ENCODE data around the gene NT5C1A.
A peak's percentile ranks its signal among the peaks of the same experiment; 100 is the strongest.

The NT5C1A gene

DNA sequence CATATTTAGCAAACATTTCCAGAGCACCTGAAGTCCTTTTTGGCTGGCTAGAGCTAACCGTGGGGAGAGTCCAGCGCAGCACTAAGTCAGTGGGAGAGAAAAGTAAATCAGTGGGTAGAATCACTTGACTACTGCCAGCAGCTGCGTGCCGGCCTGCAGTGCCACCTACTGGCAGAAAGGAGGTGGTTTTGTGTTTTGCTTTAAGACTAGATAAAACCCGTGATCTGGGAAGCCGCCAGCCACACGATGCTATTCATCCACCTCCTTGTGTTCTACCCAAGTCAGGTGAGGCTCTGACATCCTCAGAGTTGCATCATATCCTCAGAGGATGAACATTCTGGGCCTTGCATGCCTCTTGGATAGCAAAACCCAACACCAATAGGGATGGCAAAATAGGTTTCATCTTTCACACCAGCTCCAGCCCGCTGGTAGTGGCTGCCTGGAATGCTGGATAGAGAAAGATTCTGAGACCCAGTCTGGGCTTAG lies 18.3 kb downstream of the NT5C1A start:
- CTCF ChIA-PET: interaction anchor here (0.5 to 1.9 kb wide), 11 partner anchors 8 to 1727 kb away, joined by 3 to 22 read pairs (median 3); partner anchors contain the start of gene HEYL
- POLR2A ChIA-PET: interaction anchor here (0.6 kb wide), 1 partner anchor 15 kb away, joined by 3 read pairs; the partner anchor contains the start of gene HEYL
- peak; percentile 72 for DNase-seq (ENCODE audit: extremely low spot score)
- TF ChIP-seq ELF4 (IDR thresholded peaks at IDR 0.05) (no peak), CTBP1 (IDR thresholded peaks at IDR 0.05; ENCODE audit: borderline replicate concordance) (no peak), SUZ12 (IDR thresholded peaks at IDR 0.05) (no peak), FOXM1 (IDR thresholded peaks at IDR 0.05; ENCODE audit: borderline replicate concordance) (no peak), LEF1 (IDR thresholded peaks at IDR 0.05; ENCODE audit: borderline replicate concordance) (no peak), FOXK2 (IDR thresholded peaks at IDR 0.05) (no peak), L3MBTL2 (conservative IDR thresholded peaks at IDR 0.05) (no peak), TARDBP (IDR thresholded peaks at IDR 0.05) (no peak), ARNT (IDR thresholded peaks at IDR 0.05) (no peak), NFRKB (IDR thresholded peaks at IDR 0.05) (no peak), SP1 (IDR thresholded peaks at IDR 0.05) (no peak), ZNF384 (IDR thresholded peaks at IDR 0.05) (no peak), BHLHE40 (IDR thresholded peaks at IDR 0.05; ENCODE audit: borderline replicate concordance) (no peak), FOXA1 (IDR thresholded peaks at IDR 0.05) (no peak)
- TF ChIP-seq, protein P1, sequence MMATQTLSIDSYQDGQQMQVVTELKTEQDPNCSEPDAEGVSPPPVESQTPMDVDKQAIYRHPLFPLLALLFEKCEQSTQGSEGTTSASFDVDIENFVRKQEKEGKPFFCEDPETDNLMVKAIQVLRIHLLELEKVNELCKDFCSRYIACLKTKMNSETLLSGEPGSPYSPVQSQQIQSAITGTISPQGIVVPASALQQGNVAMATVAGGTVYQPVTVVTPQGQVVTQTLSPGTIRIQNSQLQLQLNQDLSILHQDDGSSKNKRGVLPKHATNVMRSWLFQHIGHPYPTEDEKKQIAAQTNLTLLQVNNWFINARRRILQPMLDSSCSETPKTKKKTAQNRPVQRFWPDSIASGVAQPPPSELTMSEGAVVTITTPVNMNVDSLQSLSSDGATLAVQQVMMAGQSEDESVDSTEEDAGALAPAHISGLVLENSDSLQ (IDR thresholded peaks at IDR 0.05): no peak

DNA sequence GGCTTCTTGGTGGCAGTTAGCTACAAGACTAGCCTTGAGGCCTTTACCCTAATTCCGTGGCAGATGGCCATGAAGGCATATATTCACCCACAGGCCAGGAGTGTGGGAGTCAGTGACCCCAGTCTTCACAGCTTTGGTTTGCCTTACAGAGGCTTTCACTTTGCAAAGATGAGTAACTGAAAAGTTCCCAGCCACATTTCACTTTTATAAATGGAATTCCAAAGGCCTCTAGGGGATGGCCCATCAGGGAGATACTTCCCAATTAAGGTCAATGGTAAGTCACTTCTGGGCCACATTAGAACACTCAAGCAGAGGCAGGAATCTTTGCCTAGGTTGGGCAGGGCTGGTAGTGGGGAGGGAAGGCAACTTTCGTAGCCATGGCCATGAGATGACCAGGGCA lies 19.4 kb downstream of the NT5C1A start:
- ChIA-PET POLR2A (interaction anchor here (0.8 kb wide), 1 partner anchor 18 kb away, joined by 3 read pairs; no protein-coding TSS in a partner anchor), CTCF (interaction anchor here (0.8 to 1.0 kb wide), 2 partner anchors 42 to 46 kb away, joined by 3 to 5 read pairs; no protein-coding TSS in a partner anchor)
- TF ChIP-seq FOXM1 (IDR thresholded peaks at IDR 0.05; ENCODE audit: borderline replicate concordance): no peak
- no peak for TF ChIP-seq BHLHE40 (IDR thresholded peaks at IDR 0.05; ENCODE audit: borderline replicate concordance)
- TF ChIP-seq, protein P1 (IDR thresholded peaks at IDR 0.05): no peak
- TF ChIP-seq TARDBP (IDR thresholded peaks at IDR 0.05): no peak
- no peak for TF ChIP-seq SP1 (IDR thresholded peaks at IDR 0.05)
- no peak for TF ChIP-seq ELF4 (IDR thresholded peaks at IDR 0.05)
- TF ChIP-seq ZNF384 (IDR thresholded peaks at IDR 0.05): no peak
- TF ChIP-seq SUZ12 (IDR thresholded peaks at IDR 0.05): no peak
- no peak for TF ChIP-seq LEF1 (IDR thresholded peaks at IDR 0.05; ENCODE audit: borderline replicate concordance)
- no peak for TF ChIP-seq FOXA1 (IDR thresholded peaks at IDR 0.05)
- TF ChIP-seq ARNT (IDR thresholded peaks at IDR 0.05): no peak
- DNase-seq (ENCODE audit: extremely low spot score): no peak

DNA sequence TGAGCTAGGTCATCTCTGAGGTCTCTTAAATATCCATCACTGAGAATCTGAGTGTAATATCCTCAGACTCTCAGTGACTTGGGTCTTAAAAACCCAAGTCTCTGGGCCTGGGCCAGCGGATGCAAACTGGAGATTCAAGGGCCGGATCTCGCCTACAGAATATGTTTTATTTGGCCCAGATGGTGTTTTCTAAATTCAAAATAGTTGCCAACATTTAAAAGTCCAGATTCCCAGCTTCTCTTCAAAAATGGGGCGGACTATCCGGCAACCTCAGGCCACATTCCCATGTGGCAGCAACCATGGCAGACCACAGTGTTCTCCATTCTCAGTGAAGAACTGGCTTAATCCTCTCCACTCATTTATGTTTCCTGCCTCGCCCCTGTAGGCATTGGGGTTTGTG lies 19.8 kb downstream of the NT5C1A start:
- DNase-seq (ENCODE audit: extremely low spot score): no peak
- ChIA-PET POLR2A (interaction anchor here (0.8 kb wide), 1 partner anchor 18 kb away, joined by 3 read pairs; no protein-coding TSS in a partner anchor), CTCF (interaction anchor here (0.5 to 1.0 kb wide), 3 partner anchors 42 to 91 kb away, joined by 3 to 5 read pairs (median 3); no protein-coding TSS in a partner anchor)
- TF ChIP-seq ARNT (IDR thresholded peaks at IDR 0.05) (no peak), SP1 (IDR thresholded peaks at IDR 0.05) (no peak), ZNF384 (IDR thresholded peaks at IDR 0.05) (no peak), NFRKB (IDR thresholded peaks at IDR 0.05) (no peak), LEF1 (IDR thresholded peaks at IDR 0.05; ENCODE audit: borderline replicate concordance) (no peak)

DNA sequence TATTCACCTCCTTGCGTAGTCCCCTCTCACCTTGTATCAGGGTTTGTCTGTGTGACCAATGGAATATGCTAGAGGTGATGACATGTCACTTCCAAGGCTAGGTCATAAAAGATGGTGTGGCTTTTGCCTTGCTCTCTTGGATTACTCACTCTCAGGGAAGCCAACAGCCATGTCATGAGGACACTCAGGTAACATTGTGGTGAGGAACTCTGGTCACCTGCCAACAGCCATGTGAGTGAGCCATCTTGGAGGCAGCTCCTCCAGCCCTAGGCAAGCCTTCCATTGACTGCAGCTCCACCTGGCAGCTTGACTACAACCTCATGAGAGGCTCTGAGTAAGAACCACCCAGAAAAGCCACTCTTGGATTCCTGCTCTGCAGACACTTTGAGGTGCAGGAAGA lies 21.5 kb downstream of the NT5C1A start:
- no peak for DNase-seq (ENCODE audit: extremely low spot score)
- POLR2A ChIA-PET: no interaction called here
- CTCF ChIA-PET: no interaction called here
- TF ChIP-seq FOXK2 (IDR thresholded peaks at IDR 0.05) (no peak), ARNT (IDR thresholded peaks at IDR 0.05) (no peak), ELF4 (IDR thresholded peaks at IDR 0.05) (no peak), HDGF (IDR thresholded peaks at IDR 0.05; ENCODE audit: borderline replicate concordance) (no peak), ZNF384 (IDR thresholded peaks at IDR 0.05) (no peak)

DNA sequence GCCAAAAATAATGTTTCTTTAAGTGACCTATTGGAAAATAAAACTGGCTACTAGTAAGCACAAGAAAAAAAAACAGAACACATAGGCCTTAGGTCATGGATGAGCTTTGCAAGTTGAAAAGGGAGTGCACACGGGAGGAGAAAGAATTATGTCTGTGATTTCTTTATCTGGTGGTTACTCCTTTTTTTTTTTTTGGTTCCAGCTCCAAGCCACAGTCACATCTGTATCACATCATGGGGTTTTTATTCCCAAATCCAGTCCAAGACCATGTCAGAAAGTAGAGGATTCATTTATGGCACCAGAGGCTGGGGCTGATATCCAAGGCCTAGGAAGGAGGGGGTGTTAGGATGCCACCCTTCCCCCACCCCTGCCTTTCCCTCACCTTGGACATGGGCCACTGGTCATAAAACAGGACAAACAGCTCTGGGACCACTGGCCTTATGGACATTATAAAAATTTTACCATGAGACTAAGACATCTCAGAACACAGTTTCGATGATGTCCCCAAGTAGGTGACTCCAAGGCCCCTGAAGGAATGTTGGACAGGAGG lies 22.2 kb downstream of the NT5C1A start:
- CTCF ChIA-PET: interaction anchor here (1.2 kb wide), 1 partner anchor 43 kb away, joined by 3 read pairs; no protein-coding TSS in a partner anchor
- POLR2A ChIA-PET: interaction anchor here (1.5 kb wide), 1 partner anchor 8 kb away, joined by 4 read pairs; no protein-coding TSS in a partner anchor
- no peak for TF ChIP-seq LEF1 (IDR thresholded peaks at IDR 0.05; ENCODE audit: borderline replicate concordance)
- TF ChIP-seq, protein P1 (IDR thresholded peaks at IDR 0.05): no peak
- TF ChIP-seq ARNT (IDR thresholded peaks at IDR 0.05): no peak
- TF ChIP-seq BHLHE40 (IDR thresholded peaks at IDR 0.05; ENCODE audit: borderline replicate concordance): no peak
- TF ChIP-seq TARDBP (IDR thresholded peaks at IDR 0.05): no peak
- no peak for TF ChIP-seq ZNF384 (IDR thresholded peaks at IDR 0.05)
- TF ChIP-seq SP1 (IDR thresholded peaks at IDR 0.05): no peak
- no peak for TF ChIP-seq ELF4 (IDR thresholded peaks at IDR 0.05)
- no peak for TF ChIP-seq CTBP1 (IDR thresholded peaks at IDR 0.05; ENCODE audit: borderline replicate concordance)
- no peak for TF ChIP-seq FOXK2 (IDR thresholded peaks at IDR 0.05)
- TF ChIP-seq HDGF (IDR thresholded peaks at IDR 0.05; ENCODE audit: borderline replicate concordance): no peak
- no peak for TF ChIP-seq L3MBTL2 (conservative IDR thresholded peaks at IDR 0.05)
- no peak for TF ChIP-seq FOXA1 (IDR thresholded peaks at IDR 0.05)
- no peak for TF ChIP-seq FOXM1 (IDR thresholded peaks at IDR 0.05; ENCODE audit: borderline replicate concordance)
- TF ChIP-seq SUZ12 (IDR thresholded peaks at IDR 0.05): no peak
- TF ChIP-seq NFRKB (IDR thresholded peaks at IDR 0.05): no peak
- DNase-seq (ENCODE audit: extremely low spot score): no peak

DNA sequence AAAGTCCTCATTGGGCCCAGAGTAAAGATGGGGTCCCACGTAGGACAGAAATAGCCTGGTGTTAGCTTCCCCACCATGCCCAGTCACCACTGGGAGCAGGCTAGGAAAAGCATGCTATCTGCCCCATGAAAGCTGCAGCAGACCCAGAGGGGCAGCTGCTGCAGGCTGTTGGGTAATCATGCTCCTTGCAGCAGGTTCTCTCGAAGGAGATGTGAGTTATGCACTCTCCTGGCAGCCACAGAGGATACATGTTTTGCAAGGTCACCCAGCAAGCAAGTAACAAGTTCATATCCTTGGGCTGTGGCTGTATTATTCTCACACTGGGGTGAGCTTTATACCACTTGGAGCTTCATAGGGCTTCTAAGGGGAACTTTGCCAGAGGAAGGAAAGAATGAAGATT lies 23.4 kb downstream of the NT5C1A start:
- POLR2A ChIA-PET: interaction anchor here (1.0 to 1.5 kb wide), 2 partner anchors 9 to 10 kb away, joined by 3 to 4 read pairs; no protein-coding TSS in a partner anchor
- no peak for DNase-seq (ENCODE audit: extremely low spot score)
- no peak for TF ChIP-seq FOXA1 (IDR thresholded peaks at IDR 0.05)
- no peak for TF ChIP-seq TARDBP (IDR thresholded peaks at IDR 0.05)
- no peak for TF ChIP-seq NFRKB (IDR thresholded peaks at IDR 0.05)
- no peak for TF ChIP-seq LEF1 (IDR thresholded peaks at IDR 0.05; ENCODE audit: borderline replicate concordance)
- no peak for TF ChIP-seq FOXM1 (IDR thresholded peaks at IDR 0.05; ENCODE audit: borderline replicate concordance)
- no peak for TF ChIP-seq FOXK2 (IDR thresholded peaks at IDR 0.05)
- TF ChIP-seq ARNT (IDR thresholded peaks at IDR 0.05): no peak
- no peak for TF ChIP-seq CTBP1 (IDR thresholded peaks at IDR 0.05; ENCODE audit: borderline replicate concordance)
- TF ChIP-seq SP1 (IDR thresholded peaks at IDR 0.05): no peak
- no peak for TF ChIP-seq SUZ12 (IDR thresholded peaks at IDR 0.05)
- TF ChIP-seq HDGF (IDR thresholded peaks at IDR 0.05; ENCODE audit: borderline replicate concordance): no peak
- no peak for TF ChIP-seq L3MBTL2 (conservative IDR thresholded peaks at IDR 0.05)
- TF ChIP-seq, protein P1 (IDR thresholded peaks at IDR 0.05): no peak
- CTCF ChIA-PET: interaction anchor here (0.6 to 2.6 kb wide), 3 partner anchors 9 to 108 kb away, joined by 3 to 13 read pairs (median 5); no protein-coding TSS in a partner anchor
